Measurements from ENCODE around the gene MYH16.
"Not testable (repeated sequence)": the region's sequence is repeated elsewhere in the genome, so short reads cannot be mapped to it uniquely, and the experiment has no call there.

The MYH16 gene

DNA sequence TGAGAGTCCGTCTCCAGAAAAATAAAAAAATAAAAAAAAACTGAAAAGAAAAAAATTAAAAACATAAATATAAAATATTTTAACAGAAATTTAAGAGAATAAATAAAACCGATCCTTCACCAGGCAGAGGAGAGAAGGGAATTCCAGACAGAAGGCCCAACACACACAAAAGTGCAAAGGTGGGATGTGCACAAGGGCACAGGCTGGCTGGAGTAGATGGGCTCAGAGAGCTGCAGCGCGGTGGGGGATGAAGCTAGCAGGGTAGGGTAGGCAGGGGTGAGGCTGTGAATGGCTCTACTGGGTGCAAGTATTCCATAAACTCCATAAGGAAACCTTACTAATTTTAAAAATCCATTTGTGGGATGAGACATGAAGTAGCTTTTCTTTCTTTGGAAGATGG lies 37.4 kb downstream of the MYH16 start:
- no peak for TF ChIP-seq CTCF (IDR thresholded peaks at IDR 0.05; ENCODE audit: borderline replicate concordance, insufficient read depth, low read depth, low read length)

DNA sequence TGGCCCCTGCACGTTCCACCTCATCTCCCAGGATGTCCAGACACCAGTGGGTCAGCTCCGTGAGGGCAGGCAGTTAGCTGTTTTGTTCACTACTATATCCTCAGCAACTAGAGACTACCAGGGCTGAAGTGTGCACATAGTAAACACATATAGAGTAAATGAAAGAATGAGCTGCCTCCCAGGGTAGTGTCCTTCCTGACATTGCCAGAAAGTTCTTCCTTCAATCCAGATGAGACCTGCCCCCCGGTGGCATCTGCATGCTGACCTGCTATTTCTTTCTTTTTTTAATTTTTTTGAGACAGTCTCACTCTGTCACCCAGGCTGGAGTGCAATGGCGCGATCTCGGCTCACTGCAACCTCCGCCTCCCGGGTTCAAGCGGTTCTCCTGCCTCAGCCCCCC lies 39.1 kb downstream of the MYH16 start:
- H3K4me3 ChIP-seq (ENCODE audit: low read depth, low read length): no peak overlapping the region
- TF ChIP-seq CTCF (IDR thresholded peaks at IDR 0.05; ENCODE audit: borderline replicate concordance, insufficient read depth, low read depth, low read length): no peak

More for the DNA sequence above, 37.4 kb downstream of the MYH16 start:
- H3K4me3 ChIP-seq (ENCODE audit: low read depth, low read length): no peak overlapping the region

- no peak overlapping the region for H3K4me3 ChIP-seq (ENCODE audit: low read depth, low read length)
- peak; percentile 74 for TF ChIP-seq CTCF (IDR thresholded peaks at IDR 0.05; ENCODE audit: borderline replicate concordance, insufficient read depth, low read depth, low read length)
Measured at GRCh38 chr7:99312316-99313203, 39.9 kb downstream of the MYH16 start.

- H3K4me3 ChIP-seq (ENCODE audit: low read depth, low read length): no peak overlapping the region
- TF ChIP-seq CTCF (IDR thresholded peaks at IDR 0.05; ENCODE audit: borderline replicate concordance, insufficient read depth, low read depth, low read length): no peak
Measured at GRCh38 chr7:99313204-99313573, 40.5 kb downstream of the MYH16 start.

GRCh38 chr7:99314504-99314903 lies 41.9 kb downstream of the MYH16 start:
- 0 out of 2 replicates have a peak, but pooled peaks have one; percentile 2 for TF ChIP-seq CTCF (IDR thresholded peaks at IDR 0.05; ENCODE audit: borderline replicate concordance, insufficient read depth, low read depth, low read length)
- no peak overlapping the region for H3K4me3 ChIP-seq (ENCODE audit: low read depth, low read length)

- no peak overlapping the region for H3K4me3 ChIP-seq (ENCODE audit: low read depth, low read length)
- no peak for TF ChIP-seq CTCF (IDR thresholded peaks at IDR 0.05; ENCODE audit: borderline replicate concordance, insufficient read depth, low read depth, low read length)
Measured at GRCh38 chr7:99320371-99320770, 47.7 kb downstream of the MYH16 start.

DNA sequence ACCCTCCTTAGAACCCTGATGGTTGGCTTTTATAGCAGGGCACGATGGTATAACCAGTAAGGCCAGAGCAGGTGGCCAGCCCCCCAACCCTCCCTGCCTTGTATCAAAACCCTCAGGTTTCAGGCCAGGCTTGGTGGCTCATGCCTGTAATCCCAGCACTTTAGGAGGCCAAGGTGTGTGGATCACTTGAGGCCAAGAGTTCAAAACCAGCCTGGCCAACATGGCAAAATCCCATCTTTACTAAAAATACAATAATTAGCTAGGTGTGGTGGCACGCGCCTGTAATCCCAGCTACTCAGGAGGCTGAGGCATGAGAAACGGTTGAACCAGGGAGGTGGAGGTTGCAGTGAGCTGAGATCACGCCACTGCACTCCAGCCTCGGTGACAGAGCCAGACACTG lies 50.0 kb downstream of the MYH16 start:
- not testable (repeated sequence) for H3K4me3 ChIP-seq (ENCODE audit: low read depth, low read length)
